ENCODE data around the gene SPTLC2.

DNA sequence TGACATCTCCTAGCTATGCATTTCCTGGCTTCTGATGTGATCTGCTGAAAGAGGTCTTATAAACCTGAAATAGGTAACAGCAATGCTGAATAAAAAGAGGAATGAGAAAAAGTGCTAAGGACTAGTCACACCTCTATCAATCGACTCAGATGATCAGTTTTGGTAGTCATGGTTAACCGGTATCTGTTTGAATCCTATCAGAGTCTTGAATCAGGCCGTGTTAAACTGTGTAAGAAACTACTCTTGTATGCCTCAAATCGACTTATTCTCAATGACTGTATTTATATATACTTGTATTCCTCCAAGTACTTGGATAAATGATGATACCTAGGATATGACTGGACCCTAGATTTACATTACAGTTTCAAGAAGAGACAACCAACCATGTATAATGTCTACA lies 107.1 kb downstream of the SPTLC2 start:
- no peak for TF ChIP-seq POLR2A (IDR thresholded peaks at IDR 0.05)
- TF ChIP-seq, protein P1, sequence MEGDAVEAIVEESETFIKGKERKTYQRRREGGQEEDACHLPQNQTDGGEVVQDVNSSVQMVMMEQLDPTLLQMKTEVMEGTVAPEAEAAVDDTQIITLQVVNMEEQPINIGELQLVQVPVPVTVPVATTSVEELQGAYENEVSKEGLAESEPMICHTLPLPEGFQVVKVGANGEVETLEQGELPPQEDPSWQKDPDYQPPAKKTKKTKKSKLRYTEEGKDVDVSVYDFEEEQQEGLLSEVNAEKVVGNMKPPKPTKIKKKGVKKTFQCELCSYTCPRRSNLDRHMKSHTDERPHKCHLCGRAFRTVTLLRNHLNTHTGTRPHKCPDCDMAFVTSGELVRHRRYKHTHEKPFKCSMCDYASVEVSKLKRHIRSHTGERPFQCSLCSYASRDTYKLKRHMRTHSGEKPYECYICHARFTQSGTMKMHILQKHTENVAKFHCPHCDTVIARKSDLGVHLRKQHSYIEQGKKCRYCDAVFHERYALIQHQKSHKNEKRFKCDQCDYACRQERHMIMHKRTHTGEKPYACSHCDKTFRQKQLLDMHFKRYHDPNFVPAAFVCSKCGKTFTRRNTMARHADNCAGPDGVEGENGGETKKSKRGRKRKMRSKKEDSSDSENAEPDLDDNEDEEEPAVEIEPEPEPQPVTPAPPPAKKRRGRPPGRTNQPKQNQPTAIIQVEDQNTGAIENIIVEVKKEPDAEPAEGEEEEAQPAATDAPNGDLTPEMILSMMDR (IDR thresholded peaks at IDR 0.05): no peak

All from ovary (tissue), 3 donors.